Esophagus muscularis mucosa (tissue), 4 donors: ENCODE measurements around the gene VWDE. TPM values are rescaled to one million over a fixed set of nuclear protein-coding genes. Genes with fewer than 3 reads are reported as not detected.

Experiments
- DNase-seq: peaks from one replicate; pipeline ENCODE4 v3.0.0-alpha.2; 2017; ENCODE audit errors: extremely low spot score
- H3K27ac ChIP-seq, 4 donors: fragments of 200-600 bp; sonication (generic); replicated peaks in 1 of 4; 1 replicate in 3 of 4; 2 replicates in 1 of 4; pipeline ENCODE4 v1.5.1; 2016 to 2019; ENCODE audit warnings: mild to moderate bottlenecking in 1 of 4
- H3K27me3 ChIP-seq, 4 donors: fragments of 200-600 bp; sonication (generic); one replicate each; pipeline versions ENCODE4 v1.5.1 to v1.6.0; 2016 to 2019
- H3K36me3 ChIP-seq, 4 donors: fragments of 200-600 bp; sonication (generic); one replicate each; pipeline ENCODE4 v1.5.1; 2016 to 2019
- H3K4me1 ChIP-seq, 4 donors: fragments of 200-600 bp; sonication (generic); one replicate each; pipeline ENCODE4 v1.5.1; 2016 to 2019
- H3K4me3 ChIP-seq, 4 donors: fragments of 200-600 bp; sonication (generic); 1 replicate in 2 of 4; 2 replicates in 2 of 4; pipeline ENCODE4 v1.5.1; 2016 to 2019; ENCODE audit warnings: mild to moderate bottlenecking in 4 of 4, moderate library complexity in 1 of 4
- H3K9me3 ChIP-seq, 4 donors: fragments of 200-600 bp; sonication (generic); 1 replicate in 3 of 4; 2 replicates in 1 of 4; pipeline ENCODE4 v1.5.1; 2016 to 2019
- EP300 ChIP-seq: sonication (generic); formaldehyde crosslinking; IDR thresholded peaks from one replicate; pipeline ENCODE4 v1.6.1; 2017; ENCODE audit warnings: antibody characterized with exemption
- POLR2A ChIP-seq: fragments of 450-650 bp; IDR thresholded peaks from one replicate; pipeline ENCODE4 v1.6.1; 2017; ENCODE audit warnings: antibody characterized with exemption, moderate library complexity, mild to moderate bottlenecking, low read depth
- POLR2AphosphoS5 ChIP-seq, 2 donors: sonication (generic); formaldehyde crosslinking; IDR thresholded peaks; one replicate each; pipeline ENCODE4 v1.6.1; 2017; ENCODE audit warnings: antibody characterized with exemption in 2 of 2
- WGBS: methylation state at CpG from one replicate; pipeline ENCODE4 v1.1.5; 2018; 5-methylcytosine and 5-hydroxymethylcytosine counted together
- intact Hi-C: fragments of 100-400 bp; cut with DNase I; formaldehyde crosslinking; loops from one replicate; pipeline ENCODE4 v1.15.1; 2023
- total RNA-seq, 4 donors: library from RNA; depleted of rRNA; stranded (reverse); fragments of >200 nt; gene quantifications; one replicate each; pipeline versions ENCODE4 v1.1.0 to v1.2.1, GENCODE V29; 2016
- TF ChIP-seq, protein P1 (sequence below), 3 experiments: fragments of 200-600 bp in 2 of 3; fragments of 450-650 bp in 1 of 3; sonication (generic) in 2 of 3; IDR thresholded peaks; one replicate each; pipeline ENCODE4 v1.5.1; 2017 to 2019; ENCODE audit warnings: antibody characterized with exemption in 3 of 3, mild to moderate bottlenecking in 2 of 3, moderate library complexity in 1 of 3

VWDE gene
- total RNA-seq, 4 donors from 2014 or later: not detected

- H3K4me1 ChIP-seq: no peaks in the 10 kb centered on the region
- H3K4me3 ChIP-seq: no peak overlapping the region
- no peaks in the 10 kb centered on the region for H3K9me3 ChIP-seq
- no peak overlapping the region for H3K27ac ChIP-seq
- no peak for TF ChIP-seq POLR2AphosphoS5 (IDR thresholded peaks at IDR 0.05)
- no peak for TF ChIP-seq EP300
- TF ChIP-seq, protein P1, sequence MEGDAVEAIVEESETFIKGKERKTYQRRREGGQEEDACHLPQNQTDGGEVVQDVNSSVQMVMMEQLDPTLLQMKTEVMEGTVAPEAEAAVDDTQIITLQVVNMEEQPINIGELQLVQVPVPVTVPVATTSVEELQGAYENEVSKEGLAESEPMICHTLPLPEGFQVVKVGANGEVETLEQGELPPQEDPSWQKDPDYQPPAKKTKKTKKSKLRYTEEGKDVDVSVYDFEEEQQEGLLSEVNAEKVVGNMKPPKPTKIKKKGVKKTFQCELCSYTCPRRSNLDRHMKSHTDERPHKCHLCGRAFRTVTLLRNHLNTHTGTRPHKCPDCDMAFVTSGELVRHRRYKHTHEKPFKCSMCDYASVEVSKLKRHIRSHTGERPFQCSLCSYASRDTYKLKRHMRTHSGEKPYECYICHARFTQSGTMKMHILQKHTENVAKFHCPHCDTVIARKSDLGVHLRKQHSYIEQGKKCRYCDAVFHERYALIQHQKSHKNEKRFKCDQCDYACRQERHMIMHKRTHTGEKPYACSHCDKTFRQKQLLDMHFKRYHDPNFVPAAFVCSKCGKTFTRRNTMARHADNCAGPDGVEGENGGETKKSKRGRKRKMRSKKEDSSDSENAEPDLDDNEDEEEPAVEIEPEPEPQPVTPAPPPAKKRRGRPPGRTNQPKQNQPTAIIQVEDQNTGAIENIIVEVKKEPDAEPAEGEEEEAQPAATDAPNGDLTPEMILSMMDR (IDR thresholded peaks at IDR 0.05): no peak
- no peak for TF ChIP-seq POLR2A
- intact Hi-C loops: no loop called here
- no peak for DNase-seq
- H3K27me3 ChIP-seq: no peaks in the 10 kb centered on the region
- WGBS: 78% methylated on average over 5 of the region's 5 CpGs
- no peaks in the 10 kb centered on the region for H3K36me3 ChIP-seq
Observed at GRCh38 chr7:12391922-12392615, 11.6 kb downstream of the VWDE start.

GRCh38 chr7:12389089-12389700 is 14.5 kb downstream of the VWDE start:
- no peaks in the 10 kb centered on the region for H3K36me3 ChIP-seq
- no peaks in the 10 kb centered on the region for H3K27me3 ChIP-seq
- no peak overlapping the region for H3K27ac ChIP-seq
- intact Hi-C loops: no loop called here
- WGBS: 75% methylated on average over 1 of the region's 1 CpG
- no peak overlapping the region for H3K4me3 ChIP-seq
- no peaks in the 10 kb centered on the region for H3K4me1 ChIP-seq
- no peak for DNase-seq
- no peaks in the 10 kb centered on the region for H3K9me3 ChIP-seq
- no peak for TF ChIP-seq EP300
- TF ChIP-seq, protein P1 (IDR thresholded peaks at IDR 0.05): peak; percentile 32 to 58 (median 41)

DNA sequence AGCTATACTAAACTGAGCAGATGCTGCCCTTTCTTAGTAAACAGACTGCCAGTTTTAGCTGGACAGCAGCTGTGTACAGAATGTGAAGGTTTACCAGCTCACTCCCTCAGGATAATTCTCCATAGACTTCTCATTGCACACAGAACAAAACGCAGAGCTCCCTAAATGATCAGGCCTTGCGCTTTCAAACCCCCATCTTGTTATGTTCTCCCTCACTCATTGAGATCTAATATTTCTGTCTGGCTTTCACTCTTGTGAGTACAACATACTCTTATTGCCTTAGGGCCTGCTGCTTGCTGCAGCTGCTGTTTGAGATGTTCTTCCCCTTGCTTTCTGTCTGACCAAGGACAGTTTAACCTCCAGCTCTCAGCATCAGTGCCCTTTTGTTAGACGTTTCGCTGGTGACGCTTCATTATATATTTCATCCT is 17.3 kb downstream of the VWDE start:
- Histone ChIP-seq H3K9me3 (no peaks in the 10 kb centered on the region), H3K27ac (no peak overlapping the region), H3K4me3 (no peak overlapping the region), H3K27me3 (no peaks in the 10 kb centered on the region), H3K4me1 (no peaks in the 10 kb centered on the region), H3K36me3 (no peaks in the 10 kb centered on the region)
- TF ChIP-seq EP300 (no peak), POLR2A (no peak), POLR2AphosphoS5 (IDR thresholded peaks at IDR 0.05) (no peak)
- TF ChIP-seq, protein P1 (IDR thresholded peaks at IDR 0.05): no peak
- intact Hi-C loops: no loop called here
- 79% methylated on average over 5 of the region's 5 CpGs for WGBS
- DNase-seq: no peak

GRCh38 chr7:12385364-12385786 is 18.3 kb downstream of the VWDE start:
- WGBS: 26% methylated on average over 2 of the region's 2 CpGs
- no peaks in the 10 kb centered on the region for H3K27me3 ChIP-seq
- H3K36me3 ChIP-seq: no peaks in the 10 kb centered on the region
- no peak overlapping the region for H3K4me3 ChIP-seq
- intact Hi-C loops: no loop called here
- H3K9me3 ChIP-seq: no peaks in the 10 kb centered on the region
- no peak for DNase-seq
- TF ChIP-seq, protein P1 (IDR thresholded peaks at IDR 0.05): no peak
- no peak for TF ChIP-seq EP300
- no peak for TF ChIP-seq POLR2A
- TF ChIP-seq POLR2AphosphoS5 (IDR thresholded peaks at IDR 0.05): no peak
- H3K4me1 ChIP-seq: no peaks in the 10 kb centered on the region
- H3K27ac ChIP-seq: no peak overlapping the region

DNA sequence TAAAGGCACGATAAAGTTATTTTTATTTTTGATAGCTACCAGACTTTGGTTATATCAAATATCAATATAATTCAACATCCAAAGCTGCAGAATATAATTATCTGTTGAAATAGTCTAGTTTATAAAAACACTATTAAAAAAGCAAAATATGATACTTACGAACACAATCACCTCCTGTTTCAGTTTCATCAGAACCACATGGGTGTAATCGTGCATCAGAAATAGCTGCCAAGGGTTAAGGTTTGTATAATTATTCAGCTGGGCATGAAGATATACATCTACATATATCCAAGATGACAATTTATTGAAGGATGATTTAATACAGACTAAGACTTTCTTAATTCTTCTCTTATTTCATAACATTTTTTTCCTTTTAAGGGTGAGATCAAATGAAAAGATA is 20.3 kb downstream of the VWDE start:
- Histone ChIP-seq H3K27ac (no peak overlapping the region), H3K4me3 (no peak overlapping the region), H3K9me3 (no peaks in the 10 kb centered on the region), H3K4me1 (no peaks in the 10 kb centered on the region), H3K36me3 (no peaks in the 10 kb centered on the region), H3K27me3 (no peaks in the 10 kb centered on the region)
- 60% methylated on average over 3 of the region's 3 CpGs for WGBS
- intact Hi-C loops: no loop called here
- no peak for DNase-seq
- no peak for TF ChIP-seq POLR2A
- TF ChIP-seq EP300: no peak
- no peak for TF ChIP-seq POLR2AphosphoS5 (IDR thresholded peaks at IDR 0.05)
- TF ChIP-seq, protein P1 (IDR thresholded peaks at IDR 0.05): no peak
